ENCODE results near the gene EGFLAM. TPM values are rescaled to one million over a fixed set of nuclear protein-coding genes. Genes with fewer than 3 reads are reported as not detected.

EGFLAM gene
- total and polyA plus RNA-seq, 10 of the 15 experiments (the other 5 are each of a cell fraction or from before 2014, with no cell fraction given), result 0.37 TPM; not detected in 9

DNA sequence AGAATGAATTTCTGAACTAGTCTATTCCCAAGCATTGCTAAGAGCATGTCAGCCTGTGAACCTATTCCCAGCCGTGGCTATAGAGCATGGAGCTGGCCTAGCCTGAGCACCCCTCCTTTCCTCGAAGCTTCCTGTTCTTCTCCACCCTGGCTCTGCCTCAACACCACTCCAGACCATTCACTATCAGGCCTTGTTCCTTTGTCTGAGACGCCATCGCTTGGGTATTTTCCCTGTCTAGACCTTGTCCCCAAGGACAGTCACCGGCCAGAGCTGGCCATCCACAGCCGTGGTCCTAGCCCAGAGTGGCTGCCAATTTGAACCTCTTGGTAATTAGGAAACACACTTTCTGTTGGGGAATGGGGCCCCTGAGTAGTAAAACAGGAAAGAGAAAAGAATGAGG is 192.3 kb downstream of the EGFLAM start (continued):
- TF ChIP-seq RUNX3 (IDR thresholded peaks at IDR 0.05; ENCODE audit: low read length), result no peak
- TF ChIP-seq CEBPB (IDR thresholded peaks at IDR 0.05; ENCODE audit: borderline replicate concordance in 1 of 2, low read depth in 2 of 2, low read length in 2 of 2), result no peak
- TF ChIP-seq PBX3 (IDR thresholded peaks at IDR 0.05; ENCODE audit: insufficient replicate concordance, low read depth, low read length), result no peak
- TF ChIP-seq HDAC2 (IDR thresholded peaks at IDR 0.05), result no peak
- no peak for TF ChIP-seq CBX3 (IDR thresholded peaks at IDR 0.05; ENCODE audit: borderline replicate concordance, low read depth)
- TF ChIP-seq, protein P1, sequence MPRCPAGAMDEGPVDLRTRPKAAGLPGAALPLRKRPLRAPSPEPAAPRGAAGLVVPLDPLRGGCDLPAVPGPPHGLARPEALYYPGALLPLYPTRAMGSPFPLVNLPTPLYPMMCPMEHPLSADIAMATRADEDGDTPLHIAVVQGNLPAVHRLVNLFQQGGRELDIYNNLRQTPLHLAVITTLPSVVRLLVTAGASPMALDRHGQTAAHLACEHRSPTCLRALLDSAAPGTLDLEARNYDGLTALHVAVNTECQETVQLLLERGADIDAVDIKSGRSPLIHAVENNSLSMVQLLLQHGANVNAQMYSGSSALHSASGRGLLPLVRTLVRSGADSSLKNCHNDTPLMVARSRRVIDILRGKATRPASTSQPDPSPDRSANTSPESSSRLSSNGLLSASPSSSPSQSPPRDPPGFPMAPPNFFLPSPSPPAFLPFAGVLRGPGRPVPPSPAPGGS (IDR thresholded peaks at IDR 0.05; ENCODE audit: borderline replicate concordance, insufficient read depth, low read depth, low read length, poor library complexity, severe bottlenecking), result no peak
- TF ChIP-seq ZBED1 (IDR thresholded peaks at IDR 0.05; ENCODE audit: borderline replicate concordance), result no peak

DNA sequence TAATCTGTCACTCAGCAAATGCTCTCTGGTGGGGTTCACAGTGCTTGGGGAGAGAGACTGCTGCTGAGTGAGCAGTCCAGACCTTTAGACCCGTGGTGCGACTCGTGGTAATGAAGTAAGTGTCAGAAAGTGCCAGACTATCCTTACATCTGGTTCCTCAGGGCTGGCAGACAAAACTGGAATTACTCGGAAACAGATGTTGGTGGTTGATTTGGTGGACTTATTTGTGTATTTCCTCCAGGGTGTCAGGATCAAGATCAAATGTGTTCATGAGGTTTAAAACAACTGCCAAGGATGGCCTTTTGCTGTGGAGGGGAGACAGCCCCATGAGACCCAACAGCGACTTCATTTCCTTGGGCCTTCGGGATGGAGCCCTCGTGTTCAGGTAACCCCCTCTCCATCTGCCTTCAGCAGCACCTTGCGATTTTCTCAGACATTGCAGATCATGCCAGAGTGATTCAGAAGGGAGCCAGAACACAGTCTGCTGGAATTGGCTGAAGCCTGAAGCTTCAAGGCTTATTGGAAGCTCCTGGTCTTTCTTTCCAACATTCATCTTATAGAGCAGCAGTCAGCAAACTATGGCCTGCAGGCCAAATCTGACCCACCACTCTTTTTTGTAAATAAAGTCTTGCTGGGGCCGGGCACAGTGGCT is 192.8 kb downstream of the EGFLAM start:
- DNase-seq (ENCODE audit: low read depth, low spot score) (no peak), ATAC-seq (no peak), FAIRE-seq (no peak)
- Histone ChIP-seq H4K20me1 (ENCODE audit: control insufficient read depth, insufficient read depth) (no peaks in the 10 kb centered on the region), H3K4me1 (ENCODE audit: control insufficient read depth, insufficient read depth, low read length) (peaks cover 16% of the 10 kb centered on the region), H3K27me3 (replicated peaks in 1 of 2; ENCODE audit: control insufficient read depth in 2 of 2, insufficient read depth in 2 of 2, low read length in 1 of 2) (peaks cover 0 to 11% of the 10 kb centered on the region in 2 experiments), H3K9me3 (replicated peaks; ENCODE audit: control insufficient read depth, insufficient read depth, low read length) (peaks cover 2% of the 10 kb centered on the region; the same call in 2 of the 3 replicates), H3K9ac (ENCODE audit: control insufficient read depth, insufficient read depth, low read length) (no peak overlapping the region), H3K4me2 (ENCODE audit: control insufficient read depth, insufficient read depth) (no peak overlapping the region), H2AFZ (ENCODE audit: control insufficient read depth, low read depth, low read length) (no peak overlapping the region), H3K27ac (ENCODE audit: control insufficient read depth, insufficient read depth) (no peak overlapping the region), H3K36me3 (ENCODE audit: control insufficient read depth in 2 of 2, insufficient read depth in 2 of 2, low read length in 1 of 2) (no peaks in the 10 kb centered on the region), H3K4me3 (no peak overlapping the region), H3K79me2 (ENCODE audit: control insufficient read depth, insufficient read depth, low read length) (no peaks in the 10 kb centered on the region)
- in situ Hi-C loops (cut with MboI) (no loop called here), intact Hi-C loops (cut with micrococcal nuclease; ENCODE audit: unreplicated experiment) (loop anchor here (10.0 kb wide), 1 partner anchor 624 kb away; the partner anchor contains the start of gene RICTOR)
- SMC1A ChIA-PET (ENCODE audit: uncharacterized antibody, unreplicated experiment), result no interaction called here
- RAD21 ChIA-PET (ENCODE audit: unreplicated experiment), result no interaction called here
- BruUV-seq (replicated peaks), result no TSS peak
- POLR2A ChIA-PET, result interaction anchor here (0.6 kb wide), 1 partner anchor 8 kb away, joined by 5 read pairs; no protein-coding TSS in a partner anchor
- CTCF ChIA-PET, result interaction anchor here (0.7 to 6.2 kb wide), 2 partner anchors 9 to 38 kb away, joined by 4 to 48 read pairs; no protein-coding TSS in a partner anchor
- 45% methylated on average over 9 of the region's 9 CpGs for WGBS (ENCODE audit: insufficient coverage, insufficient replicate concordance, low lambda C conversion rate, missing lambda C conversion rate)
- TF ChIP-seq BRCA1 (IDR thresholded peaks at IDR 0.05; ENCODE audit: low read depth, low read length) (no peak), PBX3 (IDR thresholded peaks at IDR 0.05; ENCODE audit: insufficient replicate concordance, low read depth, low read length) (no peak), TCF3 (IDR thresholded peaks at IDR 0.05; ENCODE audit: borderline replicate concordance, insufficient read depth, low read depth, low read length) (no peak), ZNF687 (IDR thresholded peaks at IDR 0.05) (no peak), KLF5 (IDR thresholded peaks at IDR 0.05; ENCODE audit: partially characterized antibody) (no peak)
- TF ChIP-seq, protein P2, sequence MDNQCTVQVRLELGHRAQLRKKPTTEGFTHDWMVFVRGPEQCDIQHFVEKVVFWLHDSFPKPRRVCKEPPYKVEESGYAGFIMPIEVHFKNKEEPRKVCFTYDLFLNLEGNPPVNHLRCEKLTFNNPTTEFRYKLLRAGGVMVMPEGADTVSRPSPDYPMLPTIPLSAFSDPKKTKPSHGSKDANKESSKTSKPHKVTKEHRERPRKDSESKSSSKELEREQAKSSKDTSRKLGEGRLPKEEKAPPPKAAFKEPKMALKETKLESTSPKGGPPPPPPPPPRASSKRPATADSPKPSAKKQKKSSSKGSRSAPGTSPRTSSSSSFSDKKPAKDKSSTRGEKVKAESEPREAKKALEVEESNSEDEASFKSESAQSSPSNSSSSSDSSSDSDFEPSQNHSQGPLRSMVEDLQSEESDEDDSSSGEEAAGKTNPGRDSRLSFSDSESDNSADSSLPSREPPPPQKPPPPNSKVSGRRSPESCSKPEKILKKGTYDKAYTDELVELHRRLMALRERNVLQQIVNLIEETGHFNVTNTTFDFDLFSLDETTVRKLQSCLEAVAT (IDR thresholded peaks at IDR 0.05), result no peak

Data from GM12878 (cell line).